Measurements from ENCODE around the gene STK32B. TPM values are rescaled to one million over a fixed set of nuclear protein-coding genes. Genes with fewer than 3 reads are reported as not detected.

Gene STK32B
- total RNA-seq, 4 donors from 2014 or later = 0.46 to 0.68 (median 0.49) TPM; not detected in 1

- H3K27me3 ChIP-seq = no peaks in the 10 kb centered on the region
- H3K4me1 ChIP-seq = no peaks in the 10 kb centered on the region
- no peak overlapping the region for H3K27ac ChIP-seq
- ATAC-seq (no peak), DNase-seq (no peak)
- intact Hi-C loops (cut with DNase I; ENCODE audit: low total_unique reads) (no loop called here), in situ Hi-C loops (cut with MboI; ENCODE audit: low sequenced_read_pairs in 4 of 4) (no loop called here)
- H3K4me3 ChIP-seq = no peak overlapping the region
- no peaks in the 10 kb centered on the region for H3K36me3 ChIP-seq
- H3K9me3 ChIP-seq = no peaks in the 10 kb centered on the region
- no peak for TF ChIP-seq CTCF (IDR thresholded peaks at IDR 0.05 in 4 of 5, conservative IDR thresholded peaks at IDR 0.05 in 1 of 5)
These were observed 335.6 kb downstream of the STK32B start for GRCh38 chr4:5386921-5387320.

DNA sequence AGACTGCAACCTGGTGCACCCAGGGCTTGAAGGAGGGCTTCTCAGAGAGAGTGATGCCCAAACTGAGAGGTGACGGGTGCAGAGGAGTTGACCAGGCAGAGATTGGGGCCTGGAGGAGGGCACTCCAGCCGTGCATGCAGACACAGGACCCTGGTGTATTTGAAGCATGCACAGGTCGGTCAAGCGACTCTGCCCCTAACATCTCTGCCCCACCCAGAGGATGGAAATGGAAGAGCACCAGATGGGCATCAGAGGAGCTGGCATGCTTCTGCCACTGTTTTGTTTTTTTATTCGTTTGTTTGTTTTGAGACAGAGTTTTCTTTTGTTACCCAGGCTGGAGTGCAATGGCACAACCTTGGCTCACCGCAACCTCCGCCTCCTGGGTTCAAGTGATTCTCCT is 336.2 kb downstream of the STK32B start:
- in situ Hi-C loops (cut with MboI; ENCODE audit: low sequenced_read_pairs in 4 of 4) = no loop called here
- intact Hi-C loops (cut with DNase I; ENCODE audit: low total_unique reads) = no loop called here
- Histone ChIP-seq H3K27me3 (no peaks in the 10 kb centered on the region), H3K4me1 (no peaks in the 10 kb centered on the region), H3K27ac (no peak overlapping the region), H3K4me3 (no peak overlapping the region), H3K9me3 (no peaks in the 10 kb centered on the region), H3K36me3 (no peaks in the 10 kb centered on the region)
- TF ChIP-seq CTCF (IDR thresholded peaks at IDR 0.05 in 4 of 5, conservative IDR thresholded peaks at IDR 0.05 in 1 of 5) = no peak
- no peak for DNase-seq
- no peak for ATAC-seq

DNA sequence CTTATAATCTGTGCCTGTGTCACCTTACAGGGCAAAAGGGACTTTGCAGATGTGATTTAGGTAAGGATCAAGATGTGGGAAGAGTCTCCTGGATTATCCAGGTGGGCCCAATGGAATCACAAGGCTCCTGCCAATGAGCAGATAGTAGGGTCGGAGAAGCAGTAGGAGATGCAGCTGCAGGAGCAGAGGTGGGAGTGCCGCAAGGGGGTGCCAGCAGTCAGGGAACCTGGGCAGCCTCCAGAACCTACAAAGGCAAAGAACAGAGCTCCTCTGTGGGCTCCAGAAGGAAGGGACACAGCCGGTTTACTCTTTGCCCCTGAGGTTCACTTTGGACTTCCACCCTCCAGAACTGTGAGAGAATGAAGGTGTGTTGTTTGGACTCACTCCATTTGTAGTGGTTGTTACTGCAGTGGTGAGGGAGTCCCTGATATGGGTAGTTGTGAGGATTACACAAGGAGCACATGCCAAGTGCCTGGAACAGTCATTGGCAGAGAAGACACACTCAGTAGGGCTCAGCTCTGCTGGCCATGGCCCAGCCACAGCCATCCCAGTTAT is 338.6 kb downstream of the STK32B start:
- Histone ChIP-seq H3K36me3 (no peaks in the 10 kb centered on the region), H3K27me3 (no peaks in the 10 kb centered on the region), H3K4me3 (no peak overlapping the region), H3K9me3 (no peaks in the 10 kb centered on the region), H3K27ac (no peak overlapping the region), H3K4me1 (no peaks in the 10 kb centered on the region)
- in situ Hi-C loops (cut with MboI; ENCODE audit: low sequenced_read_pairs in 4 of 4) (no loop called here), intact Hi-C loops (cut with DNase I; ENCODE audit: low total_unique reads) (no loop called here)
- no peak for ATAC-seq
- no peak for DNase-seq
- TF ChIP-seq POLR2A (IDR thresholded peaks at IDR 0.05) = no peak
- TF ChIP-seq CTCF (IDR thresholded peaks at IDR 0.05 in 4 of 5, conservative IDR thresholded peaks at IDR 0.05 in 1 of 5) = no peak

DNA sequence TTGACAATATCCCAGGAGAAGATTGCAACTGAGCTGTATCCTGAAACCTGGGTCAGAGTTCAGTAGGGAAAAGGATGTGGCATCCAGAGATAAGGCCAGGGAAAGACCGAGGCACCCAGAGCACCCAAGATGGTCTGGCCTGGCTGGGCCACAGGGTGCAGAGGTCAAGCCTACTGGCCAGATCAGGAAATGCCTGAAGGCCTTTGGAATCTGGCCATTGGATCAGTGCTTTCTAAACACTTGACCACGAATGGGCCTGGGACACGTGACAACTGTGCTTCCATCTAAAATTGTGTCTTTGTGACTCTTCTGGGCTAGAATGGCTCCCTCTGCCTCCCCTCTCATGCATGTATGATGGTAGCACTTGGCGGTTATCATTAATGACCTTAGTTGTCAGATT is 340.2 kb downstream of the STK32B start:
- Histone ChIP-seq H3K27me3 (no peaks in the 10 kb centered on the region), H3K27ac (no peak overlapping the region), H3K36me3 (no peaks in the 10 kb centered on the region), H3K4me3 (no peak overlapping the region), H3K4me1 (no peaks in the 10 kb centered on the region), H3K9me3 (no peaks in the 10 kb centered on the region)
- no peak for DNase-seq
- in situ Hi-C loops (cut with MboI; ENCODE audit: low sequenced_read_pairs in 4 of 4) (no loop called here), intact Hi-C loops (cut with DNase I; ENCODE audit: low total_unique reads) (no loop called here)
- TF ChIP-seq POLR2A (IDR thresholded peaks at IDR 0.05) = no peak
- ATAC-seq = no peak

DNA sequence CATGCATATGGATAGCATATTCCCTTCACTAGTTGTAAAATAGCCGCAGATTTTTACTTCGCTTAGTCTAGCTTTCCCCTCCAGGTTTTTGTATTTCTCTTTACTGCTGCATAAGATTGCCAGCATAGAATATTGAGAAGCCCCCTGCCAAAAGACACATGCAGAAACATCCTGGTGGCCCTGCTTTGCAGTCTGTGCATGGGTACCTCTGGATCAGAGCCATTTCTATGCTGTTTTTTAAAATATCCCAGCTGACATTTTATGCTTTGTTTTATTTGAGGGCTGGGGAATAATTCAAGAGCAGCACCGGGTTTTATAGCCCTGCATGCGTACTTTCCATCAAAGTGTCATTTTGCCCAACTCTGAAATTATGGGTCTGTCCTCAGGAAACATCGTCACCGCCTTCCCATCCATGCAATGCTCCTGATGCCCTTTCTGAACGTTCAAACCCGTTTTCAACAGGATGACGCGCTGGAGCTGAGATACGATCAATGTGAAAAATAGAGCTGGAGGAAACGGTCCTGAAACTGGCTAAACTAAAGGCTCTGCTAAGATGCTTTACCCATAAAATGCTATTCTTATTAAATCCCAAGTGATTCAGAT is 342.7 kb downstream of the STK32B start:
- no peaks in the 10 kb centered on the region for H3K36me3 ChIP-seq
- H3K4me1 ChIP-seq = no peaks in the 10 kb centered on the region
- no peak overlapping the region for H3K27ac ChIP-seq
- no peak for TF ChIP-seq POLR2A (IDR thresholded peaks at IDR 0.05)
- no peak for TF ChIP-seq CTCF (IDR thresholded peaks at IDR 0.05 in 4 of 5, conservative IDR thresholded peaks at IDR 0.05 in 1 of 5)
- intact Hi-C loops (cut with DNase I; ENCODE audit: low total_unique reads) (no loop called here), in situ Hi-C loops (cut with MboI; ENCODE audit: low sequenced_read_pairs in 4 of 4) (no loop called here)
- H3K27me3 ChIP-seq = no peaks in the 10 kb centered on the region
- no peak for ATAC-seq
- H3K4me3 ChIP-seq = no peak overlapping the region
- no peak for DNase-seq
- no peaks in the 10 kb centered on the region for H3K9me3 ChIP-seq

Data from gastrocnemius medialis (tissue), 4 donors.